ENCODE data around the gene XPC.

Gene XPC

GRCh38 chr3:14125193-14126016, 53.0 kb downstream of the XPC start:
- peak; percentile 49 to 69 (median 65) for DNase-seq
- H3K4me1 ChIP-seq (ENCODE audit: control extremely low read depth in 1 of 4, control insufficient read depth in 4 of 4, insufficient read depth in 4 of 4, low read length in 3 of 4): peaks cover 2 to 42% (median 32%) of the 10 kb centered on the region in 4 experiments
- peak overlapping the region; percentile 80 to 99 (median 92) for H3K4me3 ChIP-seq (ENCODE audit: control insufficient read depth in 1 of 7, extremely low read depth in 1 of 7, insufficient read depth in 4 of 7, low read depth in 2 of 7, low read length in 6 of 7)
- peaks cover 4 to 46% (median 26%) of the 10 kb centered on the region in 4 experiments for H3K36me3 ChIP-seq (ENCODE audit: control insufficient read depth in 4 of 4, insufficient read depth in 4 of 4, low read length in 3 of 4)
- H3K9me3 ChIP-seq (ENCODE audit: control extremely low read depth in 1 of 5, control insufficient read depth in 4 of 5, insufficient read depth in 2 of 5, low read depth in 1 of 5, low read length in 4 of 5): no peaks in the 10 kb centered on the region
- POLR2A ChIA-PET: interaction anchor here (0.5 to 2.1 kb wide), 5 partner anchors 10 to 53 kb away, joined by 3 to 28 read pairs (median 5); partner anchors contain the start of genes LSM3 and XPC
- H3K27ac ChIP-seq (ENCODE audit: insufficient read depth in 1 of 2, low read depth in 1 of 2, low read length in 2 of 2, poor library complexity in 1 of 2, severe bottlenecking in 2 of 2): peak overlapping the region; percentile 76 to 91
- no peaks in the 10 kb centered on the region for H3K27me3 ChIP-seq (replicated peaks in 2 of 5; ENCODE audit: control insufficient read depth in 4 of 5, insufficient read depth in 5 of 5, low read length in 4 of 5)
- CTCF ChIA-PET: interaction anchor here (0.7 to 4.2 kb wide), 11 partner anchors 9 to 525 kb away, joined by 3 to 30 read pairs (median 3); partner anchors contain the start of genes CCDC174, LSM3 and XPC
- under 1% methylated on average over 39 of the region's 44 CpGs for WGBS (ENCODE audit: insufficient coverage)

- Histone ChIP-seq H3K4me3 (ENCODE audit: control insufficient read depth in 1 of 7, extremely low read depth in 1 of 7, insufficient read depth in 4 of 7, low read depth in 2 of 7, low read length in 6 of 7) (peak within 1 kb of the TSS; percentile 80 to 99 (median 92)), H3K27ac (ENCODE audit: insufficient read depth in 1 of 2, low read depth in 1 of 2, low read length in 2 of 2, poor library complexity in 1 of 2, severe bottlenecking in 2 of 2) (peak within 1 kb of the TSS; percentile 76 to 91), H3K36me3 (ENCODE audit: control insufficient read depth in 4 of 4, insufficient read depth in 4 of 4, low read length in 3 of 4) (peaks cover 4 to 47% (median 20%) of the 10 kb centered on the region in 4 experiments), H3K27me3 (replicated peaks in 2 of 5; ENCODE audit: control insufficient read depth in 4 of 5, insufficient read depth in 5 of 5, low read length in 4 of 5) (no peaks in the 10 kb centered on the region), H3K4me1 (ENCODE audit: control extremely low read depth in 1 of 4, control insufficient read depth in 4 of 4, insufficient read depth in 4 of 4, low read length in 3 of 4) (peaks cover 2 to 49% (median 35%) of the 10 kb centered on the region in 4 experiments), H3K9me3 (ENCODE audit: control extremely low read depth in 1 of 5, control insufficient read depth in 4 of 5, insufficient read depth in 2 of 5, low read depth in 1 of 5, low read length in 4 of 5) (no peaks in the 10 kb centered on the region)
- WGBS (ENCODE audit: insufficient coverage): 0% methylated on average over 37 of the region's 55 CpGs
- ChIA-PET POLR2A (interaction anchor here (1.1 to 2.1 kb wide), 3 partner anchors 10 to 21 kb away, joined by 4 to 28 read pairs (median 5); no protein-coding TSS in a partner anchor), CTCF (interaction anchor here (1.0 to 4.2 kb wide), 6 partner anchors 9 to 228 kb away, joined by 3 to 30 read pairs (median 8); partner anchors contain the start of genes LSM3 and XPC)
- DNase-seq: peak; percentile 98 to 99 (median 99)
Measured at GRCh38 chr3:14124615-14125192, 53.7 kb downstream of the XPC start, which contains the start of the genes CHCHD4 and TMEM43. CHCHD4 (minus strand) TSS chr3:14124870; CDS start chr3:14124676, 194 bp downstream. TMEM43 (plus strand) TSS chr3:14125052; CDS start chr3:14125194, 142 bp downstream.

GRCh38 chr3:14124223-14124614, 54.2 kb downstream of the XPC start:
- 0% methylated on average over 33 of the region's 37 CpGs for WGBS (ENCODE audit: insufficient coverage)
- Histone ChIP-seq H3K4me3 (ENCODE audit: control insufficient read depth in 1 of 7, extremely low read depth in 1 of 7, insufficient read depth in 4 of 7, low read depth in 2 of 7, low read length in 6 of 7) (peak overlapping the region; percentile 80 to 99 (median 92)), H3K27ac (ENCODE audit: insufficient read depth in 1 of 2, low read depth in 1 of 2, low read length in 2 of 2, poor library complexity in 1 of 2, severe bottlenecking in 2 of 2) (peak overlapping the region; percentile 41 to 91), H3K27me3 (replicated peaks in 2 of 5; ENCODE audit: control insufficient read depth in 4 of 5, insufficient read depth in 5 of 5, low read length in 4 of 5) (no peaks in the 10 kb centered on the region), H3K36me3 (ENCODE audit: control insufficient read depth in 4 of 4, insufficient read depth in 4 of 4, low read length in 3 of 4) (peaks cover 0 to 44% (median 18%) of the 10 kb centered on the region in 4 experiments), H3K9me3 (ENCODE audit: control extremely low read depth in 1 of 5, control insufficient read depth in 4 of 5, insufficient read depth in 2 of 5, low read depth in 1 of 5, low read length in 4 of 5) (no peaks in the 10 kb centered on the region), H3K4me1 (ENCODE audit: control extremely low read depth in 1 of 4, control insufficient read depth in 4 of 4, insufficient read depth in 4 of 4, low read length in 3 of 4) (peaks cover 2 to 54% (median 38%) of the 10 kb centered on the region in 4 experiments)
- POLR2A ChIA-PET: interaction anchor here (1.5 to 2.1 kb wide), 2 partner anchors 19 to 22 kb away, joined by 5 to 28 read pairs; no protein-coding TSS in a partner anchor
- CTCF ChIA-PET: interaction anchor here (1.0 to 4.2 kb wide), 4 partner anchors 10 to 227 kb away, joined by 3 to 30 read pairs (median 12); no protein-coding TSS in a partner anchor
- peak in 2 of 3 donors; percentile 53 to 55 for DNase-seq

- Histone ChIP-seq H3K27me3 (replicated peaks in 2 of 5; ENCODE audit: control insufficient read depth in 4 of 5, insufficient read depth in 5 of 5, low read length in 4 of 5) (no peaks in the 10 kb centered on the region), H3K4me3 (ENCODE audit: control insufficient read depth in 1 of 7, extremely low read depth in 1 of 7, insufficient read depth in 4 of 7, low read depth in 2 of 7, low read length in 6 of 7) (peak overlapping the region; percentile 80 to 99 (median 92)), H3K9me3 (ENCODE audit: control extremely low read depth in 1 of 5, control insufficient read depth in 4 of 5, insufficient read depth in 2 of 5, low read depth in 1 of 5, low read length in 4 of 5) (no peaks in the 10 kb centered on the region), H3K27ac (ENCODE audit: insufficient read depth in 1 of 2, low read depth in 1 of 2, low read length in 2 of 2, poor library complexity in 1 of 2, severe bottlenecking in 2 of 2) (peak overlapping the region; percentile 41 to 91), H3K36me3 (ENCODE audit: control insufficient read depth in 4 of 4, insufficient read depth in 4 of 4, low read length in 3 of 4) (peaks cover 0 to 44% (median 13%) of the 10 kb centered on the region in 4 experiments), H3K4me1 (ENCODE audit: control extremely low read depth in 1 of 4, control insufficient read depth in 4 of 4, insufficient read depth in 4 of 4, low read length in 3 of 4) (peaks cover 2 to 60% (median 44%) of the 10 kb centered on the region in 4 experiments)
- DNase-seq: no peak
- ChIA-PET CTCF (interaction anchor here (1.6 to 2.9 kb wide), 3 partner anchors 9 to 226 kb away, joined by 3 to 14 read pairs (median 6); no protein-coding TSS in a partner anchor), POLR2A (no interaction called here)
- 57% methylated on average over 11 of the region's 15 CpGs for WGBS (ENCODE audit: insufficient coverage)
Measured at GRCh38 chr3:14123308-14124222, 54.8 kb downstream of the XPC start.

GRCh38 chr3:14122301-14122700, 56.1 kb downstream of the XPC start:
- no peaks in the 10 kb centered on the region for H3K9me3 ChIP-seq (ENCODE audit: control extremely low read depth in 1 of 5, control insufficient read depth in 4 of 5, insufficient read depth in 2 of 5, low read depth in 1 of 5, low read length in 4 of 5)
- H3K27ac ChIP-seq (ENCODE audit: insufficient read depth in 1 of 2, low read depth in 1 of 2, low read length in 2 of 2, poor library complexity in 1 of 2, severe bottlenecking in 2 of 2): no peak overlapping the region
- peaks cover 0 to 38% (median 2%) of the 10 kb centered on the region in 4 experiments for H3K36me3 ChIP-seq (ENCODE audit: control insufficient read depth in 4 of 4, insufficient read depth in 4 of 4, low read length in 3 of 4)
- WGBS (ENCODE audit: insufficient coverage): 97% methylated on average over 3 of the region's 3 CpGs
- CTCF ChIA-PET: interaction anchor here (1.6 to 1.9 kb wide), 2 partner anchors 8 to 22 kb away, joined by 3 to 6 read pairs; no protein-coding TSS in a partner anchor
- H3K27me3 ChIP-seq (replicated peaks in 2 of 5; ENCODE audit: control insufficient read depth in 4 of 5, insufficient read depth in 5 of 5, low read length in 4 of 5): no peaks in the 10 kb centered on the region
- H3K4me3 ChIP-seq (ENCODE audit: control insufficient read depth in 1 of 7, extremely low read depth in 1 of 7, insufficient read depth in 4 of 7, low read depth in 2 of 7, low read length in 6 of 7): no peak overlapping the region
- peaks cover 2 to 64% (median 45%) of the 10 kb centered on the region in 4 experiments for H3K4me1 ChIP-seq (ENCODE audit: control extremely low read depth in 1 of 4, control insufficient read depth in 4 of 4, insufficient read depth in 4 of 4, low read length in 3 of 4)
- no peak for DNase-seq
- POLR2A ChIA-PET: interaction anchor here (0.6 kb wide), 2 partner anchors 270 to 432 kb away, joined by 3 to 4 read pairs; no protein-coding TSS in a partner anchor

GRCh38 chr3:14121859-14122258, 56.5 kb downstream of the XPC start:
- no peak for DNase-seq
- no peak overlapping the region for H3K27ac ChIP-seq (ENCODE audit: insufficient read depth in 1 of 2, low read depth in 1 of 2, low read length in 2 of 2, poor library complexity in 1 of 2, severe bottlenecking in 2 of 2)
- no peaks in the 10 kb centered on the region for H3K27me3 ChIP-seq (replicated peaks in 2 of 5; ENCODE audit: control insufficient read depth in 4 of 5, insufficient read depth in 5 of 5, low read length in 4 of 5)
- WGBS (ENCODE audit: insufficient coverage): 94% methylated on average over 5 of the region's 5 CpGs
- no peaks in the 10 kb centered on the region for H3K9me3 ChIP-seq (ENCODE audit: control extremely low read depth in 1 of 5, control insufficient read depth in 4 of 5, insufficient read depth in 2 of 5, low read depth in 1 of 5, low read length in 4 of 5)
- POLR2A ChIA-PET: interaction anchor here (0.6 to 0.7 kb wide), 2 partner anchors 431 to 467 kb away, joined by 3 to 6 read pairs; no protein-coding TSS in a partner anchor
- H3K4me3 ChIP-seq (ENCODE audit: control insufficient read depth in 1 of 7, extremely low read depth in 1 of 7, insufficient read depth in 4 of 7, low read depth in 2 of 7, low read length in 6 of 7): no peak overlapping the region
- CTCF ChIA-PET: interaction anchor here (1.6 to 1.9 kb wide), 2 partner anchors 7 to 22 kb away, joined by 3 to 6 read pairs; no protein-coding TSS in a partner anchor
- peaks cover 2 to 60% (median 43%) of the 10 kb centered on the region in 4 experiments for H3K4me1 ChIP-seq (ENCODE audit: control extremely low read depth in 1 of 4, control insufficient read depth in 4 of 4, insufficient read depth in 4 of 4, low read length in 3 of 4)
- H3K36me3 ChIP-seq (ENCODE audit: control insufficient read depth in 4 of 4, insufficient read depth in 4 of 4, low read length in 3 of 4): peaks cover 0 to 41% (median 2%) of the 10 kb centered on the region in 4 experiments
